SK-N-SH (cell line): ENCODE results near the gene EZR. TPM values are rescaled to one million over a fixed set of nuclear protein-coding genes. Genes with fewer than 3 reads are reported as not detected.

Experiments used
- CTCF ChIA-PET: fragments of 300-600, 350-600 bp; formaldehyde crosslinking; extraction: SDS; loops from one replicate; lab custom pipeline; 2021; lab: Yijun Ruan, JAX
- POLR2A ChIA-PET: fragments of 350-600 bp; sonication (Branson Sonifier 250); formaldehyde crosslinking; extraction: SDS; loops from one replicate; lab custom pipeline; 2020; ENCODE audit warnings: antibody characterized with exemption, inconsistent platforms; lab: Yijun Ruan, JAX
- DNase-seq: peaks from one replicate; pipeline ENCODE4 v3.0.0; 2012
- H2AFZ ChIP-seq: fragments of 200-600 bp; sonication (generic); 2 replicates; pipeline ENCODE4 v1.8.1; 2016; ENCODE audit warnings: antibody characterized with exemption, mild to moderate bottlenecking, low read depth
- H3F3A ChIP-seq: fragments of 200-600 bp; sonication (generic); replicated peaks from 2 replicates; pipeline ENCODE3; 2016; ENCODE audit warnings: antibody characterized with exemption, mild to moderate bottlenecking; ENCODE audit not compliant: insufficient read depth
- H3K27ac ChIP-seq, 2 experiments: fragments of 200-500 bp in 1 of 2; fragments of 200-600 bp in 1 of 2; sonication (Bioruptor generic) in 1 of 2; sonication (generic), shearing (Covaris generic) in 1 of 2; 2 replicates each; pipeline versions ENCODE4 v1.5.1 to v1.6.1; 2014 to 2016; ENCODE audit warnings: low read depth in 2 of 2, inconsistent platforms in 1 of 2, low read length in 1 of 2, mild to moderate bottlenecking in 1 of 2, mixed read lengths in 1 of 2
- H3K27me3 ChIP-seq: fragments of 200-600 bp; sonication (generic), shearing (Covaris generic); 2 replicates; pipeline ENCODE4 v1.6.1; 2016; ENCODE audit warnings: mixed run types; ENCODE audit not compliant: insufficient read depth
- H3K36me3 ChIP-seq, 2 experiments: fragments of 200-500 bp in 1 of 2; fragments of 200-600 bp in 1 of 2; sonication (Bioruptor generic) in 1 of 2; sonication (generic) in 1 of 2; replicated peaks in 1 of 2; 2 replicates each; pipeline versions ENCODE3 to v1.5.1; 2014 to 2016; ENCODE audit warnings: low read length in 1 of 2, mild to moderate bottlenecking in 1 of 2; ENCODE audit not compliant: insufficient read depth in 2 of 2, control insufficient read depth in 1 of 2
- H3K4me1 ChIP-seq, 2 experiments: fragments of 200-500 bp in 1 of 2; fragments of 200-600 bp in 1 of 2; sonication (Bioruptor generic) in 1 of 2; sonication (generic), shearing (Covaris generic) in 1 of 2; 2 replicates each; pipeline versions ENCODE4 v1.5.1 to v1.6.1; 2014 to 2016; ENCODE audit warnings: low read depth in 1 of 2, low read length in 1 of 2, mixed run types in 1 of 2; ENCODE audit not compliant: insufficient read depth in 2 of 2, control insufficient read depth in 1 of 2
- H3K4me2 ChIP-seq: fragments of 200-600 bp; sonication (generic), shearing (Covaris generic); 2 replicates; pipeline ENCODE4 v1.6.1; 2017; ENCODE audit warnings: mixed run types
- H3K4me3 ChIP-seq, 2 experiments: fragments of 200-500 bp in 1 of 2; fragments of 200-600 bp in 1 of 2; sonication (Bioruptor generic) in 1 of 2; sonication (generic), shearing (Covaris generic) in 1 of 2; 2 replicates each; pipeline versions ENCODE4 v1.5.1 to v1.8.1; 2014 to 2016; ENCODE audit warnings: low read depth in 2 of 2, inconsistent platforms in 1 of 2, low read length in 1 of 2, mild to moderate bottlenecking in 1 of 2, mixed read lengths in 1 of 2, moderate library complexity in 1 of 2
- H3K79me2 ChIP-seq: fragments of 200-600 bp; sonication (generic); 2 replicates; pipeline ENCODE4 v1.8.1; 2017; ENCODE audit warnings: mild to moderate bottlenecking; ENCODE audit not compliant: insufficient read depth
- H3K9ac ChIP-seq: fragments of 200-600 bp; sonication (generic); 2 replicates; pipeline ENCODE4 v1.6.1; 2017; ENCODE audit warnings: mixed run types
- H3K9me2 ChIP-seq: fragments of 200-600 bp; sonication (generic); 2 replicates; pipeline ENCODE4 v1.6.1; 2017; ENCODE audit warnings: mixed run types
- H3K9me3 ChIP-seq: fragments of 200-600 bp; sonication (generic); 2 replicates; pipeline ENCODE4 v1.6.1; 2017; ENCODE audit warnings: mixed run types, mild to moderate bottlenecking, moderate library complexity
- H4K20me1 ChIP-seq: fragments of 200-600 bp; sonication (generic); 2 replicates; pipeline ENCODE4 v1.6.1; 2017; ENCODE audit warnings: mild to moderate bottlenecking, mixed run types; ENCODE audit not compliant: insufficient read depth
- CTCF ChIP-seq: fragments of 200-600 bp; sonication (generic); IDR thresholded peaks from 2 replicates; pipeline ENCODE4 v1.6.1; 2017; ENCODE audit warnings: antibody characterized with exemption, mild to moderate bottlenecking, moderate library complexity
- FOXM1 ChIP-seq: IDR thresholded peaks from 2 replicates; pipeline ENCODE4 v1.4.0; 2012; ENCODE audit warnings: low read depth, mild to moderate bottlenecking
- GABPA ChIP-seq: IDR thresholded peaks from 2 replicates; pipeline ENCODE4 v1.4.0; 2012; ENCODE audit warnings: low read depth, mild to moderate bottlenecking
- GATA2 ChIP-seq: sonication (generic); formaldehyde crosslinking; IDR thresholded peaks from 2 replicates; pipeline ENCODE4 v1.5.0; 2020; ENCODE audit warnings: mild to moderate bottlenecking, missing genetic modification reagents
- IRF3 ChIP-seq: fragments of 150-350 bp; IDR thresholded peaks from 2 replicates; pipeline ENCODE4 v1.6.1; 2016; ENCODE audit warnings: mild to moderate bottlenecking, low read depth, low read length
- MAX ChIP-seq: IDR thresholded peaks from 2 replicates; pipeline ENCODE4 v1.4.0; 2012; ENCODE audit warnings: low read depth
- MXI1 ChIP-seq: IDR thresholded peaks from 2 replicates; pipeline ENCODE4 v1.6.1; 2012; ENCODE audit warnings: mild to moderate bottlenecking, low read depth, low read length, improper control_type of control experiment
- NFIC ChIP-seq: IDR thresholded peaks from 2 replicates; pipeline ENCODE4 v1.4.0; 2012; ENCODE audit warnings: borderline replicate concordance
- RAD21 ChIP-seq: IDR thresholded peaks from 2 replicates; pipeline ENCODE4 v1.6.1; 2012; ENCODE audit warnings: mild to moderate bottlenecking, low read length
- RCOR1 ChIP-seq: fragments of 150-350 bp; IDR thresholded peaks from 2 replicates; pipeline ENCODE4 v1.6.1; 2017; ENCODE audit warnings: antibody characterized with exemption, low read length
- RFX5 ChIP-seq: IDR thresholded peaks from 2 replicates; pipeline ENCODE4 v1.6.1; 2012; ENCODE audit warnings: mild to moderate bottlenecking, improper control_type of control experiment, low read length
- RXRA ChIP-seq: IDR thresholded peaks from 2 replicates; pipeline ENCODE4 v1.4.0; 2012; ENCODE audit warnings: low read depth, mild to moderate bottlenecking, borderline replicate concordance
- TAF1 ChIP-seq: IDR thresholded peaks from 2 replicates; pipeline ENCODE4 v1.6.1; 2012; ENCODE audit warnings: low read depth, mild to moderate bottlenecking, low read length, moderate library complexity, borderline replicate concordance
- TEAD4 ChIP-seq: IDR thresholded peaks from 2 replicates; pipeline ENCODE4 v1.4.0; 2012; ENCODE audit warnings: mild to moderate bottlenecking, borderline replicate concordance; ENCODE audit not compliant: insufficient read depth
- USF1 ChIP-seq: IDR thresholded peaks from 2 replicates; pipeline ENCODE4 v1.4.0; 2012; ENCODE audit warnings: low read depth, borderline replicate concordance
- WGBS: methylation state at CpG from one replicate; pipeline ENCODE4 v1.1.6; 2017; ENCODE audit warnings: low lambda C conversion rate; 5-methylcytosine and 5-hydroxymethylcytosine counted together
- polyA plus RNA-seq, 3 experiments: library from polyadenylated mRNA; depleted of rRNA; stranded (reverse); fragments of >200 nt; gene quantifications; 2 replicates each; pipeline ENCODE4 v1.2.3, GENCODE V29; 2012

The EZR gene
- polyA plus RNA-seq, 1 of the 3 experiments (the other 2 are of a cell fraction), result 92.0 TPM

GRCh38 chr6:158787395-158787794 lies 31.8 kb downstream of the EZR start:
- Histone ChIP-seq H3K9ac (no peak overlapping the region), H3K9me2 (no peaks in the 10 kb centered on the region), H4K20me1 (peaks cover 5% of the 10 kb centered on the region; the same call in 1 of the 2 replicates), H3K4me2 (no peak overlapping the region), H3F3A (peaks cover 3% of the 10 kb centered on the region), H3K4me1 (peaks cover 0 to 2% of the 10 kb centered on the region in 2 experiments; a peak in 1 of 4 replicates), H3K4me3 (no peak overlapping the region), H2AFZ (no peak overlapping the region), H3K27ac (no peak overlapping the region), H3K79me2 (peaks cover 37% of the 10 kb centered on the region), H3K9me3 (no peaks in the 10 kb centered on the region), H3K27me3 (no peaks in the 10 kb centered on the region), H3K36me3 (peaks cover 34 to 49% of the 10 kb centered on the region in 2 experiments)
- TF ChIP-seq RCOR1 (no peak), USF1 (no peak), MAX (no peak)
- DNase-seq, result no peak
- CTCF ChIA-PET, result interaction anchor here (0.9 to 1.1 kb wide), 2 partner anchors 31 to 83 kb away, joined by 3 read pairs; no protein-coding TSS in a partner anchor
- 96% methylated on average over 6 of the region's 6 CpGs for WGBS
- POLR2A ChIA-PET, result no interaction called here

GRCh38 chr6:158786645-158787304 lies 32.4 kb downstream of the EZR start:
- H3K4me3 ChIP-seq, result no peak overlapping the region
- CTCF ChIA-PET, result interaction anchor here (0.8 to 1.1 kb wide), 3 partner anchors 31 to 186 kb away, joined by 3 read pairs; no protein-coding TSS in a partner anchor
- peaks cover 0 to 2% of the 10 kb centered on the region in 2 experiments; a peak in 1 of 4 replicates for H3K4me1 ChIP-seq
- no peaks in the 10 kb centered on the region for H3K27me3 ChIP-seq
- H3K36me3 ChIP-seq, result peaks cover 34 to 54% of the 10 kb centered on the region in 2 experiments
- H3K9me2 ChIP-seq, result no peaks in the 10 kb centered on the region
- peaks cover 31% of the 10 kb centered on the region for H3K79me2 ChIP-seq
- peaks cover 5% of the 10 kb centered on the region; the same call in 1 of the 2 replicates for H4K20me1 ChIP-seq
- POLR2A ChIA-PET, result no interaction called here
- H3K4me2 ChIP-seq, result no peak overlapping the region
- no peak overlapping the region for H3K9ac ChIP-seq
- TF ChIP-seq MXI1 (no peak), USF1 (no peak), RFX5 (no peak), RAD21 (no peak), MAX (no peak), RXRA (no peak), GABPA (no peak), NFIC (no peak), IRF3 (no peak), CTCF (no peak), TEAD4 (no peak), GATA2 (CRISPR knock-in tag) (no peak), FOXM1 (no peak), TAF1 (no peak)
- TF ChIP-seq, all 33 proteins: peak for 0
- no peak for DNase-seq
- H3K27ac ChIP-seq, result no peak overlapping the region
- 88% methylated on average over 6 of the region's 6 CpGs for WGBS
- no peaks in the 10 kb centered on the region for H3K9me3 ChIP-seq
- no peak overlapping the region for H2AFZ ChIP-seq
- H3F3A ChIP-seq, result peaks cover 3% of the 10 kb centered on the region
